Adrenal gland (tissue), 5 donors: ENCODE data around the gene ZC3H8.

Source experiments
- CTCF ChIP-seq, 6 experiments: fragments of 450-650 bp in 4 of 6; fragments of 200-600 bp in 2 of 6; sonication (generic) in 1 of 6; IDR thresholded peaks; 1 replicate in 5 of 6; 2 replicates in 1 of 6; pipeline versions ENCODE4 v1.5.1 to v1.8.0; 2016 to 2021; ENCODE audit warnings: antibody characterized with exemption in 6 of 6, mild to moderate bottlenecking in 2 of 6, moderate library complexity in 1 of 6
- POLR2A ChIP-seq, 2 donors: fragments of 450-650 bp; IDR thresholded peaks; one replicate each; pipeline ENCODE4 v1.6.1; 2017; ENCODE audit warnings: antibody characterized with exemption in 2 of 2, mild to moderate bottlenecking in 2 of 2, moderate library complexity in 1 of 2
- donor health status: DM: no; HTN: no; CAD: no.

- TF ChIP-seq CTCF (IDR thresholded peaks at IDR 0.05) (no peak), POLR2A (IDR thresholded peaks at IDR 0.05) (no peak)
Observed at GRCh38 chr2:112229348-112229747, 25.5 kb downstream of the ZC3H8 start.
